GM18508 (cell line): ENCODE measurements around the gene NDUFA5.
"Not testable (repeated sequence)": the region's sequence is repeated elsewhere in the genome, so short reads cannot be mapped to it uniquely, and the experiment has no call there.

Experiments used
- ATAC-seq: cut with Tn5 transposase; IDR thresholded peaks from one replicate; pipeline ENCODE4 v1.9.1; 2021; ENCODE audit warnings: moderate number of reproducible peaks; ENCODE audit not compliant: insufficient read depth, unreplicated experiment

Gene NDUFA5

DNA sequence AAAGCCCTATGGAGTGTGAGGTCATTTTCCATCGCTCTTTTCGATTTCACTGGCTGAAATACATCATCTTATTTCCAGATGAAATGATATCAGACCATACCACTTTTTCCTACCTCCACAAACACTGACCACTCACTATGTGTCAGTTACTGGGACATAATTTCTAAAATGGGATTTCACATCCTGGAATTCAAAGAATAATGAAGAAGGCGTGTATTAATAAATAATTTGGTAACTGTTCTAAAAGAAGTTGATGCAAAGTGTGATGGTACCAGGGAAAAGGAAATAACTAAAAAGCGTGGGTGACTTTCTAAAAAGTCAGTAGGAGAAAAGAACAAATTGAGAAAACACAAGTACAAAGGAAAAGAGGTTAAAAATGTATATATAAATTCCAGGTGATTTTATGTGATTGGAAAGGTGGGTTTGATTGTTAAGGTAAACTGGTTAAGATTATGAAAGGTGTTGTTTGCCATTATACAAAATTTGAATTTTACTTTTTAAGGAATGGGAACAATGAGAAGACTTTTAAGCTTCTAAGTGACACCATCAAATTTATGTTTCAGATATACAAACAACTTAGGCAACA, 764 bp upstream of the NDUFA5 start:
- no peak for ATAC-seq

DNA sequence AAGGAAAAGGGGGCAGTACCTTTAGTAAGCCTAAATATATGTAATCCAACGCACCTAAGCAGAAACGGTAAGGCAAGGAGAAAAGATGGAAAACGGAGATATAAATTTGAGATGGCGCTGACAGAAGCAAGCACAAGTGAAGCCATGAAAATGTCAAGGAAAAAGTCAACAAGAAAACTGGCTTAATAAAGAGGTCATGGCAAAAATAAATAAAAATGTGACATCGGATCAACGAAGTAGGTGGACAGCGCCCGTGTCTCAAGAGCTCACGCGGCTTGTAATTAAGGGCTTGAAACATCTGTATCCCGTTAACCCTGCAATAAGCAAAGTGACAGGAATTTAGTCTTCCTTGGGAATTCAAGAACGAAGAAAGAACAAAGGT, 611 bp downstream of the NDUFA5 start:
- no peak for ATAC-seq

DNA sequence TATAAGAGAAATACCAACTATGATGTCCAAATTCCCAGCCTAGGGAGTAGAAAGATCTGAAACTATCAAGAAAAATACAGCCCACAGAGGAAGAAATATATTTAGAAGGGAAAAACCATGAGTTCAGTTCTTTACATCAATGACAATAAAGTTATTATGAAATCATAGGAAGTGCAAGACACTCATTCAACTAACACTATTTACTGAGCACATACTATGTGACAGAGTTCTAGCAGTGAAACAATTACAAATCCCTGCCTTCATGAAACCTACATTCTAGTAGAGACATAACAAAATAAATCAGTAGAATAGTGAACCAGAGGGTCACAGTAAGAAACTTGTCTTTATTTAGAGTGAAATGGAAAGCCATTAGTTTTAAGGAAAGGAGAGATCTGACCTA, 2.1 kb downstream of the NDUFA5 start:
- ATAC-seq = no peak

DNA sequence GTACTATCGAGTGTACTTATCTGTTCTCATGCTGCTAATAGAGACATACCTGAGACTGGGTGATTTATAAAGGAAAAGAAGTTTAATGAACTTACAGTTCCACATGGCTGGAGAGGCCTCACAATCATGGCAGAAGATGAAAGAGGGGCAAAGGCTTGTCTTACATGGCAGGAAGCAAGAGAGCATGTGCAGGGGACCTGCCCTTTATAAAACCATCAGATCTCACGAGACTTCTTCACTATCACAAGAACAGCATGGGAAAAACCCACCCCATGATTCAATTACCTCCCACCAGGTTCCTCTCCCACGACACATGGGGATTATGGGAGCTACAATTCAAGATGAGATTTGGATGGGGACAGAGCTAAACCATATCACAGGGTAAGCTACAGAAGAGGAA, 4.5 kb downstream of the NDUFA5 start:
- ATAC-seq = no peak

DNA sequence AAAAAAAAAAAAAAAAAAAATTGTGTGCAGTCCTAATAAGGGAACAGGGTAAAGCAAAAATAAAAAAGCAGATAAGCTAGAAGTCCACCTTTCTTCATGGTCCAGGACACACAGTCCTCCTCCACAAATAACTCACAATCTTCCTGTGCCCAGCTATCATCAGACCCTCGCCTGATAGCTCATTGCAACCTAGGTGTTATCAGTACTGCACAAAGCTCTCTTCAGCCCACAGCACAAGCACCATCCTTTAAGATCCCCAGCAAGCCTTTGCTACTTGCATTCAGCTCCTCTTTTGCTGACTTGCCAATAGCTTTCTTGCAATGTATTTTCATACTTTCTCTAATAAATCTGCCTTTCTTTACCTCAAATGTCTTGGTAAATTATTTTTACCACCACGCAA, 5.0 kb downstream of the NDUFA5 start:
- ATAC-seq = no peak

DNA sequence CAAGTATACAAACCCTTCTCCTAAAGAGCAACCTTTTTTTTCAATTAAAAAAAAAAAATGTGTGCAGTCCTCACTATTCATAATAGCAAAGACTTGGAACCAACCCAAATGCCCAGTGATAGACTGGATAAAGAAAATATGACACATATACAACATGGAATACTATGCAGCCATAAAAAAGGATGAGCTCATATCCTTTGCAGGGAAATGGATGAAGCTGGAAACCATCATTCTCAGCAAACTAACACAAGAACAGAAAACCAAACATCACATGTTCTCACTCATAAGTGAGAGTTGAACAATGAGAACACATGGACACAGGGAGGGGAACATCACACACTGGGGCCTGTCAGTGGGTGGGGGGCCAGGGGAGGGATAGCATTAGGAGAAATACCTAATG, 5.5 kb downstream of the NDUFA5 start:
- ATAC-seq = not testable (repeated sequence)

DNA sequence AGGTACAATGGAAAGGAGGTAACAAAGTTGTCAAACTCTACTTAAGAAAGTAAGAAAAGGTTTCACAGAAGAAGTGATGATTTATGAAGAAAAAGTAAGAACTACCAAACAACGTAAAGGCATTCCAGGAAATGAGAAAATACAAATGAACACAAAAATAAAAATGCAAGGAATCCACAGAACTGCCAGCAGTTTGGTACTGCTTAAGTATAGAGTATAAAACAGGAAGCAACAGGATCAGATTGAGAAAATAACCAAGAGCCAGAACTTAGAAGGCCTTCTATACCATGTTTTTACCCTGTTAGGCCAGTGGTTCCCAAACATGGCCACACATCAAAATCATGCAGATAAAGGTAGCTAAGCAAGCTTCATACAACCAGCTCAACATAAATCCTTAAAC, 9.2 kb downstream of the NDUFA5 start:
- ATAC-seq = no peak

DNA sequence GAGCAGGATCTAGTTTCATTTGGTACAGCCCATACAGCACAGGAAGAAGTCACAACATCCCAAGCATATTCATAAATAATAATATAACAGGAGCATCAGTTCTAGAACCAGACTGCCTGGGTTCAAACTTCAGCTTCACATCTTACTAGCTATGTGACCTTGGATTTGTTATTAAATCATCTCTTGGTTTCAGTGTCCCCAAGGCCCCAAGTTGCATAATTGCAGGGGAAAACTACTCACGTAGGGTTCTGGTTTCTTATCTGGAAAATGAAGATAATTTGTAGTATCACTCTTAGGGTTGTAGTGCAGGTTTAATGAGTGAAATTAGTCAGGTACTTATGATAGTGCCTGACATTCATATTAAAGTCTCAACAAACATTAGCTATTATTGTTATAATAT, 17.7 kb downstream of the NDUFA5 start:
- no peak for ATAC-seq

DNA sequence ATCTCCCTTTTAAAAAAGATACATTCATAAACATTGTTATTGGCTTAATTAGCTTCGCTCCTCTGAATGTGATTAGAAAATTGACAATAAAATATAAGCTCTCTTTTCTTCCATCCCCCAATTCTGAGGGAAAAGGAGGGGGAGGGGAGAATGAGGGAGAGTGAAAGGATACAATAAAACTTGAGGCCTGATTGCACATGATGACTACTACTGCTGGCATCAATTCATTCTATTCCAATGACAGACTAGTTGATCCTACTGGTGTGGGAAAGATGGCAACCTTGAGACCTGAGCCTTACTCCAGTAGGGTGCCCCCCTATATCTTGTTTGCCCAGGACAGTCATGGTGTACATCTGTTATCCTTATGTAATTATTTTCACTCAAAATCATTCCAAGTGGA, 18.7 kb downstream of the NDUFA5 start:
- ATAC-seq = no peak

DNA sequence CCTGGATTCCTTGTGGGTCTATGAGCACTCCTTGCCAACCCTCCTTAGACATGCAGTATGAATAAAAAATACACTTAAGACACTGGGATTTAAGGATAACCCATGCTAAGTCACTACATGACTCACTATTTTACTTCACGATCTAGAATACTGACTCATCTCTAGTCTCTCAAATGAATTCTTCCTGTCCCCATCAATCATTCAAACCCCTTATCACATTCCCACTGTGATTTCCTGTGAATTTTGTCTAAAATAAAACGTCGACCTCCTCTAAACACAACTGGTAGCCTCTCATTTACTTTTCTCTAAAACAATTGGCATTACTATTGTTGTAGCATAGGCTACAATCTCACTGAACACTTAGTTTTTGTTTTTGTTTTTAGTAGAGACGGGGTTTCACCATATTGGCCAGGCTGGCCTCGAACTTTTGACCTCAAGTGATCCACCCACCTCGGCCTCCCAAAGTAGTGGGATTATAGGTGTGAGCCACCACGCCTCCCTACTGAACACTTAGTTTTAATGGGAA, 19.4 kb downstream of the NDUFA5 start:
- ATAC-seq = no peak

DNA sequence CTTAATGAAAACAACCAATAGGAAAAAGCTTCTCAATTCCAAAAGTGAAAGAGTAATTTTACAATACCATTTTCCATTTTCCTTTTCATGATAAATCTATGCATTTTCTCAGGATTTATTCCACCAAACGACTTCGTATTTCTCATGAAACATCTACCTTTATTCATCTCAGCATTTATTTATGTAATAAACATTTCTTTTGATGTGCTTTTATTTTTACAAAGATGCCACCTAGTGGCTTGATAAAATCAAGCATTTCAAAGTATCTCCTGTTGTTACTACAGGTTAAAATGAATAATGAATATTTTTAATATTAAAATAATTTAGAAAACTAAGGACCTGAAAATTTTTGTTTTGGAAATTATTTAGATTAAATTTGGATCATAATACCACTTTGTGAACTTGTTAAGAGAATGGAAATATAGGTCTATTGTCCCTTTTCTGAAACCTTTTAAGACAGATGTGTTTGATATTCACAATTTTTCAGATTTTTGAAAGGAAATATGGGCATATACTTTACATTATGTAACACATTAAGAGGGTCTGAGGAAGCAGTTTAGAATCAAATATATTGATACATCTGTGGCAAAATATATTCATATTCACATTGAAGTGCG, 20.5 kb downstream of the NDUFA5 start:
- no peak for ATAC-seq

DNA sequence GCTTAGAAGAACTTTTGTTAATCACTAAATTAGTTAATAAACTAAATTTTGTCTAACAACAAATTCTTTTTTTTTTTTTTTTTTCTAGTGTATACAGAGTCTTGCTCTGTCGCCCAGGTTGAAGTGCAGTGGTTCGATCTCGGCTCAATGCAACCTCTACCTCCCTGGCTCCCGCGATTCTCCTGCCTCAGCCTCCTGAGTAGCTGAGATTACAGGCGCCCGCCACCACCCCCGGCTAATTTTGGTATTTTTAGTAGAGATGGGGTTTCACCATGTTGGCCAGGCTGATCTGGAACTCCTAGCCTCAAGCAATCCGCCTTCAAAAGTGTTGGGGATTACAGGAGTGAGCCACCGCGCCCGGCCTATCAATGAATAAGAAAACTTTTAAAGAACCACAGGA, 22.1 kb downstream of the NDUFA5 start:
- no peak for ATAC-seq

DNA sequence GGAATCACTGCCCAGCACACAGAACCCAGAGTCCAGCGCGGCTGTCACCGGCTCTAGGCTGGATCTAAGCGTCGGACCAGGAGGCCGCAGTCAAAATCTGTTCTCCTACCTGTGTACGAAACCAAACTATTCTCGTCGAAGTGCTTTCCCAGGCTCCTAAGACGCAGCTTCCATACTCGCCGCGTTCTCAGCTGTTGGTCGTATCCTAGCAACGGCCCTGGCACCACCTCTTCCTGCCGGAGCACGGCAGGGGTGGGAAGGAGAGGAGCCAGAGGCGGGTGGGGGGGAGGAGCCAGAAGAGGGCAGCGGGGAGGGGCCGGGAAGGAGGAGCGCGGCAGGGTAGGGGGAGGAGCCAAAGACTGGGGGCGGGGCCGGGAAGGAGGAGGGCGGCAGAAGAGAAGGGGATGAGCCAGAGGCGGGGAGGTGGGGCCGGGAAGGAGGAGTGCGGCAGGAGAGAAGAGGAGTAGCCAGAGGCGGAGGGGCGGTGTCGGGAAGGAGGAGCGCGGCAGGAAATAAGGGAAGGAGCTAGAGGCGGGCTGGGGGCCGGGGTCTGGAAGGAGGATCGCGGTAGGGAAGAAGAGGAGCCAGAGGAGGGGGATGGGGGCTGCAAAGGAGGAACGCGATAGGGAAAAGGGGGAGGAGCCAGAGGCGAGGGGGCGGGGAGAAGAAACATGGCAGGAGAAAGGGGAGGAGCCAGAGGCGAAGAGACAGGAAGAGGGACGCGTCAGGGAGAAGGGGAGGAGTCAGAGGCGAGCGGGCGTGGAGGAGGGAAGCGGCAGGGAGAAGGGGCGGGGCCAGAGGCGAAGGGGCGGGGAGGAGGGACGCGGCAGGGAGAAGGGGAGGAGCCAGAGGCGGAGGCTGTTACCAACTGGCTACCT, 23.0 kb downstream of the NDUFA5 start, which contains the start of gene IQUB:
IQUB (minus strand) TSS at position 213 of the 878 bp plus-strand sequence. CDS start 22,255 bp downstream, outside the sequence.
- peak; percentile 43 for ATAC-seq

DNA sequence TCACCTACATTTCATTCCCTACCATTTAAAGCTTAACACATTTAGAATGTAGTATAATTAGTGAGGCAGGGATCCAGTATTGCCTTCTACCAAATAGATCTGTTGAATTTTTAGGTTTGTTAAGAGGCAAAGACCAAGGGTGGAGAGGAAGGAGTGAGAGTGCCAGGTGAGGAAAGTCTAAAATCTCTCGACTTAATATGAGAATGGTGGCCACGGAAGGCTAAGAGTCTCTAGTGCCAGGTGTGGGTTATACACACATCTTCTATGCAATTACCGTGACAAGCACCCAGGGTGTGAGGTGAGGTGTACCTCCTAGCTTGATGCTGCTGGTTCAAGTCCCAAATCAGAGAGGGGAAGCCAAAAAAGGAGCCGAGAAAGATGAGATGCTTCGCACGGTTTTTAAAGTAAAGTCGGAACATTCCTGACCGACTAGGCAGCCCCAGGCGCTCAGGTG, 23.7 kb downstream of the NDUFA5 start:
- no peak for ATAC-seq

DNA sequence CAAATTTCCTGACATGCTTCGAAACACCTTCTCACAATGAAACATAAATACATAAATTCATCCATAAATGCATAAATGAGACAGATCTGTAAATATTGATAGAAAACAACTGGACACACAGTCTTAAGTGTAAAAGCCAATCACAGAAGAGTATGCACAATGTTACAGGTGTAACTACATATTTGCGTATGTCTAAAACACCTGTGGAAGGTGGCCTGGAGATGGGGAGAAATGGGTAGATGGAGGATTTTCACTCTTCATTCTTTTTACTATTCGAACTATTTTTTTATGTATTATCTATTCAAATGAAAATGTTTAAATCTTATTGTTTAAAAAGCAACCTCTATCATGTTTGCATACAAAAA, 24.1 kb downstream of the NDUFA5 start:
- ATAC-seq = no peak

DNA sequence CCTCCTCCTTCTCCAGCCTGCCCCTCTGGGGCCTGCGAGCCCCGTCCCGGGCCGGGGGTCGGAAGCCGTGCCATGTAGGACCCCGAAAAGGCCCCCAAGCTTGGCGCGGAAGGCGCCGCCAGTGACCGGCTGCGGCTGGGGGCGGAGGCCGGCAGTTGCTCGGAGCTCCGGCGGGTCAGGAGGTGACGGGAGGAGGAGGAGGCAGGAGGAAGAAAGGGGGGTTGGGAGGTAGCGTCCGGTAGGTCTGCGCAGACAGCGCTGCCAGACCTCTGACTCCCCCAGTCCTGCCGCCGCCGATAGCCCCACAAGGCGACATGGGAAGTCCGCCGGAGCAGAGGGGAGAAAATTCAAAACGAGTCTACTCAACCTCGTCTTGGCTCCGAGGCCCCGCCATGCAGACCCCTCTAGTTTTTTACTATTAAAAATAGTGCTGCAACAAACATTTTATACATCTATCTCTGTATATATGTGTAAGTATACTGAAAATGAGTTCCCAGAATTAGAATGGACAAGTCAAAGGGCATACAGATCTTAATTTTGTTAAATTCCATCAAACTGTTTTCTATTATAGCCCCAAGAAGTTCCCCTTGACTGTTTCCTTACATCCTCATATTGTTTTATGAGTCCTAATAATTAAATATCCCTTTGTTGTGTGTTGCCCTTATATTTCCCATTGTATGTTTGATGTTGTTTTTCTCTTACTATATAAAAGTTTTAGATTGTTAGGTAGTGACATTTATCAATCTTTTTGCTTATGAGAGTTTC, 24.6 kb downstream of the NDUFA5 start:
- ATAC-seq = not testable (repeated sequence)

DNA sequence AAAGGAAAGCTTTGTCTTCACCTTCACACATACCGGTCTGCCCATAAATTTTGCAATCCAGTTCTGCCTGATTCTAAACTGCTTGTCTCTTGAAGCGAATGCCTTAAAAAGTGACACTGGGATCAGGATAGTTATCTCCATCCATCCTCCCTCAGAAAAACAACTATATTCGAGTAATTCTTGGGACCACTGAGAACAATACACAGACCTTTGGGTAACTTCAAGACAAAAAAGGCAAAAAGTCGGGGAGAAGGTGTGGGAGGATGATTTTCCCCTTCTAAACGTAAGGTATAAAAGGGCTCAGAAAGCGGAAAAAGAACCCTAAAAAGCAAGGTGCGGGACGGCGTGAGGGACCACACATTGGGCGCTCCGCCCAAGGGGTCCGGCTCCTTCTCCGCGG, 25.3 kb downstream of the NDUFA5 start:
- not testable (repeated sequence) for ATAC-seq

DNA sequence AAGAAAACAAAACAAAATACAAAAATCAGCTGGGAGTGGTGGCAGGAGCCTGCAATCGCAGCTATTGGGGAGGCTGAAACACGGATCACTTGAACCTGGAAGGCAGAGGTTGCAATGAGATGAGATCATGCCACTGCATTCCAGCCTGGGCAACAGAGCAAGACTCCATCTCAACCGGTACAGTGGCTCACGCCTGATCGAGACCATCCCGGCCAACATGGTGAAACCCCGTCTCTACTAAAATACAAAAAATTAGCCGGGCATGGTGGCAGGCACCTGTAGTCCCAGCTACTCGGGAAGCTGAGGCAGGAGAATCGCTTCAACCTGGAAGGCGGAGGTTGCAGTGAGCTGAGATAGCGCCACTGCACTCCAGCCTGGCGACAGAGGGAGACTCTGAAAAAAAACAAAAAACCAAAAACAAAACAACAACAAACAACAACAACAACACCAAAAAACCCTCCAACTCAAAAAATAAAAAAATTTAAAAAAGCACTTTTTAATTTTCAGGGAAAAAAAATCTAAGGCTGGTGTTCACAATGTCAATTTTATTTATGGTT, 27.5 kb downstream of the NDUFA5 start:
- ATAC-seq = not testable (repeated sequence)

DNA sequence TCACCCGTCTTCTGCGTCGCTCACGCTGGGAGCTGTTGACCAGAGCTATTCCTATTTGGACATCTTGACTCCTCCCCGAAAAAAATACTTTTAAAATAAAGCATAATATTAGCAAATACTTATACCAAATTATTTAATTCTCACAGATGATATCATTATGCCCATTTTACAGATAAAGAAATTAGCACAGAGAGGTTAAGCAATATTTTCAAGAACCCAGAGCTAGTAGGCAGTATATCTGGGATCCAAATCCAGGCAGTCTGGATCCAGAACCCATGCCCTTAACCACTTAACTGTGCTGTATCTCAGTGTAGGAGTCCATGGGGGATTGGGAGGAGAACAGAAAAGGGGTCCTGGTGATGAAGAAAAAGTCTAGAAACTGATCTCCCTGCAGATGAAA, 29.4 kb downstream of the NDUFA5 start:
- no peak for ATAC-seq

DNA sequence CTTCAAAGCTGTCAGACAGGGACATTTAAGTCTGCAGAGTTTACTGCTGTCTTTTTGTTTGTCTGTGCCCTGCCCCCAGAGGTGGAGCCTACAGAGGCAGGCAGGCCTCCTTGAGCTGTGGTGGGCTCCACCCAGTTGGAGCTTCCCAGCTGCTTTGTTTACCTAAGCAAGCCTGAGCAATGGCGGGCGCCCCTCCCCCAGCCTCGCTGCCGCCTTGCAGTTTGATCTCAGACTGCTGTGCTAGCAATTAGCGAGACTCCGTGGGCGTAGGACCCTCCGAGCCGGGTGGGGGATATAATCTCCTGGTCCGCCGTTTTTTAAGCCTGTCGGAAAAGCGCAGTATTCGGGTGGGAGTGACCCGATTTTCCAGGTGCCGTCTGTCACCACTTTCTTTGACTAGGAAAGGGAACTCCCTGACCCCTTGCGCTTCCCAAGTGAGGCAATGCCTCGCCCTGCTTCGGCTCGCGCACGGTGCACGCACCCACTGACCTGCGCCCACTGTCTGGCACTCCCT, 29.8 kb downstream of the NDUFA5 start:
- not testable (repeated sequence) for ATAC-seq
